Globus pallidus (tissue), 1 donor: ENCODE results near the gene RPUSD1.
"Not testable (repeated sequence)": the region's sequence is repeated elsewhere in the genome, so short reads cannot be mapped to it uniquely, and the experiment has no call there.

ENCODE experiments used
- DNase-seq: peaks from one replicate; pipeline ENCODE4 v3.0.0-alpha.2; 2015; ENCODE audit warnings: low spot score

Gene RPUSD1

DNA sequence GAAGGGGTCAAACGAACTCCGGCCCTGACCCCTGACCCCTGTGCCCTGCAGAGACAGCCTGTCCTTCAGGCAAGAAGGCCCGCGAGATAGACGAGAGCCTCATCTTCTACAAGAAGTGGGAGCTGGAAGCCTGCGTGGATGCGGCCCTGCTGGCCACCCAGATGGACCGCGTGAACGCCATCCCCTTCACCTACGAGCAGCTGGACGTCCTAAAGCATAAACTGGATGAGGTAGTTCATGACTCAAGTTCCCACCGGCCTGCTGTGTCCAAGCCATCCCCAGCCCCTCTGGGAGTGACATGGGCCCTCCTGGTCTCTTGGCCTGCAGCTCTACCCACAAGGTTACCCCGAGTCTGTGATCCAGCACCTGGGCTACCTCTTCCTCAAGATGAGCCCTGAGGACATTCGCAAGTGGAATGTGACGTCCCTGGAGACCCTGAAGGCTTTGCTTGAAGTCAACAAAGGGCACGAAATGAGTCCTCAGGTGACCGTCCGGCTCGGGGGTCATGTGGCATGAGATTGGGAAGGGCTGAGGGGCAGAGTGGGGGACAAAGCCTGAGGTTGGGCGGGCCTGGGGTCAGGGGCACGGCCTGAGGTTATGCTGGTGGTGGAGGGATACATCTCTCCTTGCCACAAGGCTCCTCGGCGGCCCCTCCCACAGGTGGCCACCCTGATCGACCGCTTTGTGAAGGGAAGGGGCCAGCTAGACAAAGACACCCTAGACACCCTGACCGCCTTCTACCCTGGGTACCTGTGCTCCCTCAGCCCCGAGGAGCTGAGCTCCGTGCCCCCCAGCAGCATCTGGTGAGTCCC, 22.0 kb downstream of the RPUSD1 start:
- no peak for DNase-seq

DNA sequence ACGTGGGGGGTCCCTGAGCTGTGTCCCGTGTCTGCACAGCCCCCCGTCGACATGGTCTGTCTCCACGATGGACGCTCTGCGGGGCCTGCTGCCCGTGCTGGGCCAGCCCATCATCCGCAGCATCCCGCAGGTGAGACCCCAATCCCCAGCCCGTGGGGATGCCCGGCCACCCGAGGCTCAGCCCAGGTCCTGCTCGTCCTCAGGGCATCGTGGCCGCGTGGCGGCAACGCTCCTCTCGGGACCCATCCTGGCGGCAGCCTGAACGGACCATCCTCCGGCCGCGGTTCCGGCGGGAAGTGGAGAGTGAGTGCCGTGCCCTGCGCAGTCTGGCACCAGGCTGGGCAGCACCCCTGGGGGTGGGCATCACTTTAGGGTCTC, 22.7 kb downstream of the RPUSD1 start:
- DNase-seq: no peak

DNA sequence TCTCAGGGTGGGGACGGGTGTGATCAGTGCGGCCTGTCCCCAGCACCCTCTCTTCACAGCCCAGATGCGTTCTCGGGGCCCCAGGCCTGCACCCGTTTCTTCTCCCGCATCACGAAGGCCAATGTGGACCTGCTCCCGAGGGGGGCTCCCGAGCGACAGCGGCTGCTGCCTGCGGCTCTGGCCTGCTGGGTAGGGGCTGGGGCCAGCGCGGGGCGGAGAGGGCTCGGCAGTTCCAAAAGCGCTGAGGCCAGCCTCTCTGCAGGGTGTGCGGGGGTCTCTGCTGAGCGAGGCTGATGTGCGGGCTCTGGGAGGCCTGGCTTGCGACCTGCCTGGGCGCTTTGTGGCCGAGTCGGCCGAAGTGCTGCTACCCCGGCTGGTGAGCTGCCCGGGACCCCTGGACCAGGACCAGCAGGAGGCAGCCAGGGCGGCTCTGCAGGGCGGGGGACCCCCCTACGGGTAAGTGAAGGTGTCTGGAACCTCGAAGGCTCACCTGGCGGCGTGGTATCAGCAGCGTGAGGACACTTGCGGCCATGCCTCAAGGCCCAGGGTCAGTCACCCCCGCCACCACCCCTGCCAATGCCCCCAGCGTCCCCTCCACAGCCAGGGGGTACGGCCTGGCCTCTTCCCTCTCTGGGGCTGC, 23.2 kb downstream of the RPUSD1 start:
- DNase-seq: no peak

DNA sequence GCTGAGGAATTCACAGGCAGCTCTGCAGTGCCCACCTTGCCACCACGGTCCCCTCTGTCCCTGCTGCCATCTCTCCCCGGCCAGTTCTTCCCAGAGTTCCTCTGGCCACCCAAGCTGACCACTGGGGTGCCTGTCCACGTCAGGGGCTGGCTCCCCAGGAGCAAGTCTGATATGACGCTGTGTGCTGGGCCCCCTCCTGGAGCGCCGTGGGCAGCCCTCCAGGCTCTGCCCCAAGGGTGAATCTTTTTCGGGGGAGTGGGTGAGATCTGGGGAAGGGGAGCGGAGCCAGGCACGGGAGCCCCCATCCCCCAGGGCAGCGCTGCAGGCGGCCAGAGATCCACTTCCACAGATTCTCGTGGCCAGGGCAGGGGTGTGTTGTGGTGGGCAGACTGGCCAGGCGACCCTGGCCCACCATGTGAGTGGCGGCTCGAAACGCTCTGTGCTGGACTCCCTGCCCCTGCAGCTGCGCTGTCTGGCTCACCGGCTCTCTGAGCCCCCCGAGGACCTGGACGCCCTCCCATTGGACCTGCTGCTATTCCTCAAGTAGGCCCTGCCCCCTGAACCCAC, 23.9 kb downstream of the RPUSD1 start:
- no peak for DNase-seq

DNA sequence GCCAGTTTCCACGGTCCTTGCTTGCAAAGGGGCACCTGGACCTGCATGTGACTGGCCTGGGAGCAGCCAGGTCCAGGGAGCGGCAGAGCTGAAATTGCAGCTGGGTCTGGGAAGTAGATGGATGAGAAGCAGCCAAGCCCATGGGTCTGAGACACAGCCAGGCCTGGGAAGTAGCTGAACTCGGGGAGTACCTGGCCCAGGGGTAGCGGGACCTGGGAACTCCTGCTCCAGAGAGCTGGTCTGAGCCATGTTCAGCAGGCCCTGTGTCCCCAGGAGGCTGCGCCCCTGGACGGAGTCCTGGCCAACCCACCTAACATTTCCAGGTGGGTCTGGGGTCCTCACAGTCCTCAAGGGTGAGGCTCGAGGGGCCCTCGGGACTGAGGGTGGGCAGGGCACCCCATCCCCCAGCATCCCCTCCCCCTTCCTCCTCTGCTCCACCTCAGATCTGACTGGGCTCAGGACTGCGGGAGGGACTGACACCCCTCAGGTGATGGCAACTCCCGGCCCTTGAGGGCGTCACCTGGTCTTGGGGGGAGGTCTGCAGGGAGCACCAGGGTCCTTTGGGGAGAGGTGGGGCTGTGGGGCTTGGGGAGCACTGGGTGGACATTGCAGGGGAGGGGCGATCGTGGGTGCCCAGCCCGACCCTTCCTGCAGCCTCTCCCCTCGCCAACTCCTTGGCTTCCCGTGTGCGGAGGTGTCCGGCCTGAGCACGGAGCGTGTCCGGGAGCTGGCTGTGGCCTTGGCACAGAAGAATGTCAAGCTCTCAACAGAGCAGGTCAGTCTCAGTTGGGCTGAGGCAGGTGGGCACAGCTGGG, 24.6 kb downstream of the RPUSD1 start:
- no peak for DNase-seq

DNA sequence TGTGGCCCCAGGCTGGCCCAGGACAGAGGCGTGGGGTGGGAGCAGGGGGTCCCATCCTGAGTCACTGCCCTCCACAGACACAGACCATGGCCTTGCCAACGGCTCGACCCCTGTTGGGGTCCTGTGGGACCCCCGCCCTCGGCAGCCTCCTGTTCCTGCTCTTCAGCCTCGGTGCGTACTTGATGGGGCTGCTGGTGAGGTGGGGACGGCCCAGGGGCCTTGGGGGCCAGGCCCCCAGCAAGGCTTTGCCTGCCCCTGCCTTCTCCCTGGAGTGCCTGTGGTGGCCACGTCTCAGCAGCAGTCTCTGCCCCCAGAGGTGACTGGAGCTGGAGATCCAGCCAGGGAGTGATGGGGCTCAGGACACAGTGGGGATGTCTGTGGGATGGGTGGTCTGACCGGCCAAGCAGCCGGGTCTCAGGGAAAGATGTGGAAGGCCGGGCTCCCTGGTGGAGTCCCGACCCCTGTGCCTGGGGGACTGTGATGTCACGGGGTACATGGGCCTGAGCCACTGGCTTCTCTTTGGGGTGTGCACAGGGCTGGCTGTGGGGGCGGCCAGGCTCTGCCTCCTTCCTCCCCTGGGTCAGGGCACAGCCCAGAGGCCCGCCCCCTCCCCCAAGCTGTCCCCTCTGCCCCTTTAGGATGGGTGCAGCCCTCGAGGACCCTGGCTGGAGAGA, 25.4 kb downstream of the RPUSD1 start:
- DNase-seq: no peak

DNA sequence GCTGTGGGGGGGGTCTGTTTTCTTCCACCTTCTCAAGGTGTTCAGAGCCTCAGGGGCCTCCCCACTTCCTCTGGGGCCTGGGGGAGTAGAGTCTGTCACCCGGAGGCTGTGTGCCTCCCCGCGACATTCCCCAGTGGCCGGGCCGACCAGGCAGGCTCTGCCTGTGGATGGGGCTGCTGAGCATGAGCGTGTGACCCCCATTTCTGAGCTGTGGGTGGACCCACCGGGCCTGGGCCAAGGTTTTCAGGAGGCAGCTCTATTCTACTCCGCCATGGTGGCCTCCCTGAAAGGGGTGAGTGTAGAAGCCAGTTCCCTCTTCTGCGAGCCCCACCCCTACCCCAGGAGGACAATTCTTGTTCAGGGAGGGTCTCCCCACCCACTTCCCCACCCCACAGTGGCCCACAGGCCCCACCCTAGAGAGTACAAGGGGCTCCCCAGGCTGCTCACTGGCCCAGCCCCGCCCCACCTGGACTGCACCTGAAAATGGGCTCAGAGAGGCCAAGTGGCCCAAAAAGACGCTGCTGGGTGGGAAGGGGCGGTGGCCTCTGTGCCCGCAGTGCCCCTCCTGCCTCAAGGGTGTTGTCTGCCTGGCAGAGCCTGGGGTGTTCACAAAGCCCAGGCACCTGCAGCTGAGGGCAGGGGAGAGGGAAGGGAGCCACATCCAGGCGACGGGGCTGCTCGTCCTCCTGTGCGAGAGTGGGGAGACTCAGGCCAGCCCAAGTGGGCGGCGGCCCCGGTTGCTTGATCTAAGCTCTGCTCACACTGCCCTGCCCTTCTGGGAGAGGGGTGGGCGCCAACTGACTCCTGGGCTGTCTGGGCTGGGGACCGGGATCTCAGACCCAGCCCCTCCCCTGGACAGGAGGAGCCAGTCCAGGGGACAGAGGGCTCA, 26.3 kb downstream of the RPUSD1 start:
- no peak for DNase-seq

DNA sequence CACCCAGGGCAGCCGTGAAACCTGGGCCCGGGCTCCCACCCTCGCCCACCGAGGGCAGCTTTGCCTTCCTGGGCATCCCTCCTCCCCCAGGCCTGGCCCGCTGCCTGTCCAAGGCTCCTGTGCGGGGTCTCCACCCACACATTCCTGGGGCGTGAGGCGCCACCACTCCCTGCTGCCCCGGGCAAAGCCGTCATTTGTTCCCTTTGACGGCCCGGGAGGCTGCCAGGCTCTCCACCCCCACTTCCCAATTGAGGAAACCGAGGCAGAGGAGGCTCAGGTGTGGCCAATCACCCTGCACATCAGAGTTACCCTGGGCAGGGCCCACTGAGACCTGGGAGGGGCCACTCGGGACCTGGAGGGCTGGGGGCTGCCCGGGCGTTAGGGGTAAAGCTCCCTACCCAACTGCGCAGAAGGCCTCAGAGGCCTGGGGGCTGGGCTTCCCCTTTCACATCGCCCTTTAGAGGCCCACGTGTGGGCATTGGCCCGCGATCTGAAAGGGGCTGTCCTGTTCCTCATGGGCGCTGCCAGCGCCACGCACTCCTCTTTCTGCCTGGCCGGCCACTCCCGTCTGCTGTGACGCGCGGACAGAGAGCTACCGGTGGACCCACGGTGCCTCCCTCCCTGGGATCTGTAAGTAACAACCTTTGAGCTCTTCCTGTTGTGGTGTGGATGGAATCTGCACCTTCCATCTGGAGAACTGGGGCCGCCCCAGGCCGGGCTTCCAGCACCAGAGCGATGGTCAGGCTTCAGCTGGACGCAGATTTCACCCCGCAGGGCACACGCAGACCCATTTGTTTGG, 27.4 kb downstream of the RPUSD1 start, which contains the start of gene MSLN:
Gene MSLN (plus strand): TSS at position 190 of the 799 bp plus-strand sequence. CDS start 1,947 bp downstream, outside the sequence.
- DNase-seq: no peak

DNA sequence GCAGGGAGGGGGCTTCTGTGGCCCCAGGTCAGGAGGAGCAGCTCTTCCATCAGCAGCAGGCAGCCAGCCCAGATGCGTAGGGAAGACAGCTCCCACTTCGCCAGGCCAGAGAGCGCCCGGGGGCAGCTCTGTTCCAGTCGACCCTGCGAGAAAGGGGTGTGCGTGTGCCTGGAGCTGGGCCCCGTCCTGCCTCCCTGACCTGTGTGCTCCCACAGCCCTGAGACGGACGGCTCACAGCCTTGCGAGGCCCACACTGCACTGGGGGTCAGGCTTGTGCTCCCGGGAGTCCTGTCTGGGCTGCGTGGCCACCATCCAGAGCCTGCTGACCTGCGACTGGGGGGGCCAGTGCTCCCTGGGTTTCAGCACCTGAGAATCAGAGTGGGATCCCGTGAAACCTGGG, 28.1 kb downstream of the RPUSD1 start:
- DNase-seq: no peak

DNA sequence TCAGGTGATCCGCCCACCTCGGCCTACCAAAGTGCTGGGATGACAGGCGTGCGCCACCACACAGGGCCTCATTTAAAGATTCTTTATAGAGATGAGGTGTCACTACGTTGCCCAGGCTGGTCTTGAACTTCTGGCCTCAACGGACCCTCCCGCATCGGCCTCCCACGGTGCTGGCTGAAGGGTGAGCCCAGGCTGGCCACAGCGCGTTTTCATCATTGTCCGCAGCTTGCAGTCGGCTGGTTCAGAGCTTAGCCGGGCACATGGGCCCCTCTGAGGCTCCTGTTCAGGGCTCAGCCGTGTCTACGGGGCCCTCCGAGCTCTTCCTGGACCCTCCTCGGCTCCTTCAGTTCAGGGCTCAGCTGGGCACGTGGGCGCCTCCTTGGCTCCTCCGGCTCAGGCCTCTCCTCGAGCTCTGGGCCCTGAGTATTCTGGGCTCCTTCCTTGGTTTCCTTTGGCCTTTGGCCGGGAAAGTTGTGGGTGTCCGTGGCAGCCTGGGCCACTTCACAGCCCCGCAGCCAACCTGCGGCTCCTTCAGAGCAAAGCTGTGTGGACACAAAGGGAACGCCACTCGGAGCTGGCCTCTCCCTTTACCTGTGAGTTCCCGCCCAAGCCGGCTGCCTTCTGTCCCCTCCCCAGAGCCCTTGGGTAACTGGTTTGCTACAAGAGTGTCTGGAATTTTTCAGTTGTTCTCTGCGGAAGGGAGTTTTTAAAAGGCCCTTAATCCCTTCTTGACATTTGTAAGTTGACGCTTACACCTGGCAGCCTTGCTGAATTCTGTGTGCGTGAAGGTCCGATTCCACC, 28.9 kb downstream of the RPUSD1 start:
- no peak for DNase-seq

DNA sequence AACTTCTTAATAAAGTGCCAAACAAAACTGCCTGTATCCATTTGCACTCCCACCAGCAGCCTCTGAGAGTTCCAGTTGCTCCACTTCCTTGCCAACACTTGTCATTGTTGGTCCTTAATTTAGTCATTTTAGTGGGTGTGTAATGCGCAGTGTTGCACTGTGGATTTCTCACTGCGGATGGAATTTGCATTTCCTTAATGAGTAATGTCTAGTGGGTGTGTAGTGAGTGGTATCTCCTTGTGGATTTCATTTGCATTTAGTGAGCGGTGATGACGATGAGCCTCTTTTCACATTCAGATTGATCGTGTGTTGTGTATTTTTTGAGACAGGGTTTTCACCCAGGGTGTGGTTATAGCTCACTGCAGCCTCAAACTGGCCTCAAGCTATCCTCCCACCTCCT, 31.8 kb downstream of the RPUSD1 start:
- no peak for DNase-seq

DNA sequence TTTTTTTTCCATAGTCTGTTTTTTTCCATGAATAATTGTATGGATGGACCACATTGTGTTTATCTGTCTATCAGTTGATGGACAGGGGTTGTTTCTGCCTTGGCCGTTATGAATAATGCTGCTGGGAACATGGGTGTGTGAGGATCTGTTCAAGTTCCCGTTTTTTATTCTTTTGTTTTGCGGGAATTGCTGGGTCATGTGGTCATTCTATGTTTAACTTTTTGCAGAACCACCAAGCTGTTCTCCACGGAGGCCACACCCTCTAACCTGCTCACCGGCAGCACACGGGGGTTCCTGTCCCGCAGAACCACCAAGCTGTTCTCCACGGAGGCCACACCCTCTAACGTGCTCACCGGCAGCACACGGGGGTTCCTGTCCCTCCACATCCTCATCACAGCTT, 33.5 kb downstream of the RPUSD1 start:
- DNase-seq: no peak

DNA sequence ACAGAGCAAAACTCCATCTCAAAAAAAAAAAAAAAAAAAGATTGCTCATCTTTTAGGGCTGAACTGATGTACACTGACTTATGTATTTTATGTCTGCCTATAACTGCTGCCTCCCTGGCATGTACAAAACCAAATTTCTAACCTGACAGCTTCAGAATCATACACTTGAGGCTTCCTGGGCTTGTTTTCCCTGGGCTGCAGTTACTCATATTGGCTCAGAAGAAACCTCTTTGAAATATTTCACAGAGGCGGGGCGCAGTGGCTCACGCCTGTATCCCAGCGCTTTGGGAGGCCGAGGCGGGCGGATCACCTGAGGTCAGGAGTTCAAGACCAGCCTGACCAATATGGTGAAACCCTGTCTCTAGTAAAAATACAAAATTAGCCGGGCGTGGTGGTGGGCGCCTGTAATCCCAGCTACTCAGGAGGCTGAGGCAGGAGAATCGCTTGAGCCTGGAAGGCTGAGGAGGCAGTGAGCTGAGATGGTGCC, 34.0 kb downstream of the RPUSD1 start:
- DNase-seq: not testable (repeated sequence)

DNA sequence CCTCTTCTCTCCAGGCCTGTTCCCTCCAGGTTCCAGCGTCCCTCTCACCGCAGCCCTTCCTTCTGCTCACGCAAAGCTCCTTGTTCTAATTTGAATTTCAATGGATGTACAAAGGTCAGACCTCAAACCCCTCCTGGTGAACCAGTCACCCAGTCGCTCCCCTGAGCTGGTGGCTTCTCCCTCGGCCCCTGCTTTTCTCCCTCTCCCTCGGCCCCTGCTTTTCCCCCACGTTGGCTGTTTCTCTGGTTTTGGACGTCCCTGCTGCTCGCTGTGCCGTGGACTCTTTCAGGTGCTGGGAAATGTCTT, 36.2 kb downstream of the RPUSD1 start:
- no peak for DNase-seq

DNA sequence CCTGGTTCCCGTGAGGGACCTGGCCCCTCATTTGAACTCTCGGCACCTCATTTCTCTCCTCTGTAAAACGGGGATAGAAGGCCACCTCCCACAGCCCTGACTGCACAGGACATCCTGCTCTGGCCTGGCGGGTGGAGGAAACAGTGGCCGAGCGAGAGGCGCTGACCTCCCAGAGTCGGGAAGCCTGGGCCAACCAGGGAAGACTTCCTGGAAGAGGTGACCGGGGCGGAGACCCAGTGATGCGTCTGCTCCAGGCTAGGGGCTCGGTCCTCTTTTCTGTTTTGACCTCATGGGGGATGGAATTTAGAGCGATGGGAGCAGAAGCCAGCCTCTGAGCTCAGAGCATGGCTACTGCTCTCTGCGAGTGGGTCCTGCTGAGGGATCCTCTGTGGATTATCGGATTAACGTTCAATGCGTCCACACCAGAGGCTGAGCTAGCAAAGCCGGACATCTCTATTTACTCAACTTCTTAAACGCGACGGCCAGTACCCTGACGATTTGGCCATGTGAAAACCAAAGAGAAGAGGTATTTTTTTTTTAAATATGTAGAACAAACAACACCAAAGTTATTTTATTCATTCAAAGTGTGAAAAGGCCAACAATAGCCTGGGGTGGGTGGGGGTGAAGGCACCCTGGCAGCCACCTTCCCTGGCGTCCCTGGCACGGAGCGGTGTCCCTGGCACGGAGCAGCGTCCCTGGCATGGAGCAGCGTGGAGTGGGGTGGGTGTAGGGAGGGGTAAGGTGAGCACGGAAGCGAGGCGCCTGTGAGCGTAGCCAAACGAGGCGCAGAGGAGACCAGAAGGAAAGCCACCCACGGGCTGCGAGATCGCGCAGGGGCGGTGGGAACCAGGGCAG, 36.8 kb downstream of the RPUSD1 start:
- DNase-seq: no peak

DNA sequence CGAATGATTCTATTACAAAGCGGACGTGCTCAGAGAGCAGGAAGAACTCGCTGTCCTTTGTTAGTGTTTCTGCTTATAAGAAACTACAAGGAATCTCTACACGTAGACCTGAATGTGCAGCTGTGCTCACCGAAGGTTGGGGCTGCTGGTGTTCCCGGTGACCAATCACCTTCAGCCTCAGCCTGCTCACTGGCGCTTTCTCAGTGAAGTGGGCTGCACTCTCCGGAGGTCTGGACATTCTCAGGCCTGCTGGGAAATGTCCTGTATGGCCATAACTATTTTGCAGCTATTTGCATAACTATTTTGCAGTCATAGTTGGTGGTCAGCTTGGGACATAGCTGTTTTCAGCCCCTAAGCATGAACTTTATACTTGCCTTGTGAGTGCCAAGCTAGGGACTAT, 37.7 kb downstream of the RPUSD1 start:
- no peak for DNase-seq

DNA sequence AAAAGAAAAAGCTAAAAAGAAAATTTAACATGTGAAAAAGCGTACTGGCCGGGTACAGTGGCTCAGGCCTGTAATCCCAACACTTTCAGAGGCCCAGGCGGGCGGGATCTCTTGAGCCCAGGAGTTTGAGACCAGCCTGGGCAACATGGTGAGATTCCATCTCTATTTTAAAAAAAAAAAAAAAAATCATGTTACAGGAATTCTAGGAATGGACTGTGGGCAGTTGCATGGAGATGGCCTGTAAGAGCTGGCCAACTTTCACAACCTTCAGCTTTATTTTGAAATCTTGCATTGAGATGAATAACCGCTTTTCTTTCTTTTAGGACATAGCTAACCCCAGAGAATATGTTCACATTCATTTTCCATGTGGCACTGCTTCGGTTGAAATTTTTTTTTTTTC, 39.2 kb downstream of the RPUSD1 start:
- no peak for DNase-seq
